ENCODE data around the gene NUMBL. TPM values are rescaled to one million over a fixed set of nuclear protein-coding genes. Genes with fewer than 3 reads are reported as not detected.

The NUMBL gene
- total RNA-seq, 1 experiment from 2014 or later: 41.7 TPM

- no TSS peak for BruUV-seq (replicated peaks)
- Histone ChIP-seq H3K9me3 (ENCODE audit: control insufficient read depth in 1 of 2, insufficient read depth in 1 of 2, low read depth in 1 of 2, low read length in 2 of 2) (0 out of 4 replicates have a peak, but pooled peaks cover 0 to 3% of the 10 kb centered on the region in 2 experiments), H3K27me3 (ENCODE audit: insufficient read depth, low read length) (no peaks in the 10 kb centered on the region), H3K79me2 (ENCODE audit: insufficient read depth, low read length) (peaks cover 56% of the 10 kb centered on the region), H3K4me1 (ENCODE audit: control insufficient read depth in 1 of 2, insufficient read depth in 2 of 2, low read length in 2 of 2) (peaks cover 9 to 28% of the 10 kb centered on the region in 2 experiments), H2AFZ (ENCODE audit: low read depth, low read length, poor library complexity, severe bottlenecking) (no peak overlapping the region), H3K9ac (ENCODE audit: low read length) (no peak overlapping the region), H4K20me1 (ENCODE audit: insufficient read depth) (no peaks in the 10 kb centered on the region), H3K27ac (ENCODE audit: low read depth, low read length) (no peak overlapping the region), H3K9me2 (ENCODE audit: insufficient read depth) (no peaks in the 10 kb centered on the region), H3K4me2 (ENCODE audit: low read length) (no peak overlapping the region), H3K36me3 (ENCODE audit: control insufficient read depth in 1 of 2, insufficient read depth in 2 of 2, low read length in 2 of 2) (peaks cover 9 to 38% of the 10 kb centered on the region in 2 experiments), H3K4me3 (replicated peaks in 1 of 2; ENCODE audit: low read depth in 1 of 2, low read length in 2 of 2) (no peak overlapping the region)
- intact Hi-C loops (cut with micrococcal nuclease): no loop called here
- ChIA-PET POLR2A (no interaction called here), CTCF (no interaction called here), RAD21 (ENCODE audit: low non-redundant PET in 1 of 2, low total read pairs in 2 of 2, uncharacterized antibody in 2 of 2, unreplicated experiment in 2 of 2) (no interaction called here)
- TF ChIP-seq TCF7L2 (IDR thresholded peaks at IDR 0.05; ENCODE audit: borderline replicate concordance, extremely low read depth, insufficient read depth, insufficient read length): no peak
- TF ChIP-seq POLR2A (IDR thresholded peaks at IDR 0.05; ENCODE audit: borderline replicate concordance, extremely low read depth, insufficient read depth, insufficient read length): no peak
- TF ChIP-seq ELF1 (IDR thresholded peaks at IDR 0.05; ENCODE audit: borderline replicate concordance, low read depth): no peak
- no peak for TF ChIP-seq EZH2phosphoT487 (IDR thresholded peaks at IDR 0.05; ENCODE audit: borderline replicate concordance)
- TF ChIP-seq ZBTB33 (IDR thresholded peaks at IDR 0.05; ENCODE audit: extremely low read depth, insufficient replicate concordance, low read length): no peak
- no peak for TF ChIP-seq EGR1 (IDR thresholded peaks at IDR 0.05; ENCODE audit: low read depth)
- no peak for TF ChIP-seq SP1 (IDR thresholded peaks at IDR 0.05; ENCODE audit: low read depth)
- ATAC-seq: no peak
- DNase-seq (ENCODE audit: low read depth, low spot score): no peak
Measured at GRCh38 chr19:40723661-40724254, 33.3 kb upstream of the NUMBL start.

Measured in HCT116 (cell line).